CD14-positive monocyte (primary cell): ENCODE data around the gene ARL14EPL. TPM values are rescaled to one million over a fixed set of nuclear protein-coding genes. Genes with fewer than 3 reads are reported as not detected.

Experiments
- DNase-seq, 3 donors: peaks; one replicate each; pipeline ENCODE4 v3.0.0-alpha.2; 2011 to 2022
- H2AFZ ChIP-seq: 2 replicates; pipeline ENCODE4 v1.6.0; 2012; ENCODE audit warnings: mild to moderate bottlenecking, low read depth, low read length, inconsistent platforms; ENCODE audit not compliant: insufficient read depth, poor library complexity, severe bottlenecking
- H3K27ac ChIP-seq, 2 donors: 1 replicate in 1 of 2; 2 replicates in 1 of 2; pipeline ENCODE4 v1.5.1; 2012 to 2013; ENCODE audit warnings: low read length in 2 of 2, control low read depth in 1 of 2, inconsistent platforms in 1 of 2, low read depth in 1 of 2, mild to moderate bottlenecking in 1 of 2
- H3K27me3 ChIP-seq, 2 donors: one replicate each; pipeline versions ENCODE4 v1.6.0 to v1.6.1; 2011 to 2013; ENCODE audit warnings: low read length in 2 of 2; ENCODE audit not compliant: control insufficient read depth in 2 of 2, insufficient read depth in 2 of 2
- H3K36me3 ChIP-seq, 2 donors: replicated peaks in 1 of 2; 1 replicate in 1 of 2; 2 replicates in 1 of 2; pipeline versions ENCODE4 v1.5.1 to v1.6.1; 2012 to 2013; ENCODE audit warnings: low read length in 2 of 2, control low read depth in 1 of 2, inconsistent platforms in 1 of 2, mild to moderate bottlenecking in 1 of 2; ENCODE audit not compliant: insufficient read depth in 2 of 2, control insufficient read depth in 1 of 2
- H3K4me1 ChIP-seq, 2 donors: 1 replicate in 1 of 2; 2 replicates in 1 of 2; pipeline versions ENCODE4 v1.5.1 to v1.6.1; 2012 to 2013; ENCODE audit warnings: low read length in 2 of 2, control low read depth in 1 of 2, inconsistent platforms in 1 of 2, mild to moderate bottlenecking in 1 of 2, moderate library complexity in 1 of 2; ENCODE audit not compliant: insufficient read depth in 2 of 2, control insufficient read depth in 1 of 2
- H3K4me2 ChIP-seq: replicated peaks from 2 replicates; pipeline ENCODE3; 2012; ENCODE audit warnings: low read length, moderate library complexity, mild to moderate bottlenecking; ENCODE audit not compliant: poor library complexity, severe bottlenecking; ENCODE audit errors: extremely low read depth
- H3K4me3 ChIP-seq, 3 experiments: fragments of 200-600 bp in 1 of 3; sonication (generic) in 1 of 3; replicated peaks in 1 of 3; 1 replicate in 2 of 3; 2 replicates in 1 of 3; pipeline ENCODE4 v1.5.1; 2011 to 2013; ENCODE audit warnings: low read length in 3 of 3, mild to moderate bottlenecking in 3 of 3, control low read depth in 2 of 3, low read depth in 2 of 3, inconsistent platforms in 1 of 3, moderate library complexity in 1 of 3
- H3K79me2 ChIP-seq: 2 replicates; pipeline ENCODE4 v1.6.0; 2012; ENCODE audit warnings: mild to moderate bottlenecking, control low read depth, inconsistent platforms, low read length, moderate library complexity; ENCODE audit not compliant: insufficient read depth
- H3K9ac ChIP-seq: 2 replicates; pipeline ENCODE4 v1.6.0; 2017; ENCODE audit warnings: low read length, mild to moderate bottlenecking; ENCODE audit not compliant: insufficient read depth, poor library complexity, severe bottlenecking
- H3K9me3 ChIP-seq, 2 donors: replicated peaks in 1 of 2; 1 replicate in 1 of 2; 2 replicates in 1 of 2; pipeline versions ENCODE4 v1.5.1 to v1.6.1; 2012 to 2013; ENCODE audit warnings: low read length in 2 of 2, control low read depth in 1 of 2; ENCODE audit not compliant: control insufficient read depth in 1 of 2, insufficient read depth in 1 of 2
- H4K20me1 ChIP-seq: 2 replicates; pipeline ENCODE4 v1.6.0; 2012; ENCODE audit warnings: mild to moderate bottlenecking, low read length, control low read depth, moderate library complexity; ENCODE audit not compliant: insufficient read depth
- H3K27ac Mint-ChIP-seq, 7 donors: one replicate each; pipeline ENCODE4 v1.8.0; 2020; ENCODE audit warnings: mild to moderate bottlenecking in 7 of 7, mixed read lengths in 7 of 7, moderate library complexity in 6 of 7, inconsistent platforms in 2 of 7
- H3K27me3 Mint-ChIP-seq, 3 donors: one replicate each; pipeline ENCODE4 v1.8.0; 2021 to 2022; ENCODE audit warnings: low read depth in 3 of 3, mild to moderate bottlenecking in 3 of 3, mixed read lengths in 3 of 3, moderate library complexity in 3 of 3, inconsistent platforms in 1 of 3
- H3K36me3 Mint-ChIP-seq, 2 donors: one replicate each; pipeline ENCODE4 v1.8.0; 2020; ENCODE audit warnings: mixed read lengths in 2 of 2, inconsistent platforms in 1 of 2, mild to moderate bottlenecking in 1 of 2
- H3K4me1 Mint-ChIP-seq: one replicate; pipeline ENCODE4 v1.8.0; 2020; ENCODE audit warnings: mild to moderate bottlenecking, mixed read lengths
- H3K4me3 Mint-ChIP-seq, 2 donors: one replicate each; pipeline ENCODE4 v1.8.0; 2020; ENCODE audit warnings: mild to moderate bottlenecking in 2 of 2, mixed read lengths in 2 of 2, moderate library complexity in 1 of 2
- H3K9me3 Mint-ChIP-seq, 7 donors: one replicate each; pipeline ENCODE4 v1.8.0; 2020 to 2022; ENCODE audit warnings: mixed read lengths in 7 of 7, mild to moderate bottlenecking in 6 of 7, moderate library complexity in 6 of 7, inconsistent platforms in 2 of 7
- CTCF ChIP-seq: fragments of 200-600 bp; IDR thresholded peaks from one replicate; pipeline ENCODE4 v1.8.0; 2022; ENCODE audit warnings: antibody characterized with exemption, mild to moderate bottlenecking
- WGBS: methylation state at CpG from one replicate; pipeline ENCODE4 v1.1.5; 2013; ENCODE audit warnings: missing lambda C conversion rate; ENCODE audit not compliant: insufficient coverage; 5-methylcytosine and 5-hydroxymethylcytosine counted together
- intact Hi-C, 2 donors: fragments of 100-400 bp; cut with micrococcal nuclease; formaldehyde crosslinking; loops; one replicate each; pipeline versions ENCODE4 v1.15.0 to v1.15.1; 2023
- polyA plus RNA-seq, 3 donors: library from polyadenylated mRNA; depleted of rRNA in 1 of 3; unstranded in 2 of 3; stranded (reverse) in 1 of 3; fragments of 300-500 nt in 2 of 3; fragments of >200 nt in 1 of 3; fragmentation: Illumina TruSeq in 2 of 3; gene quantifications; 1 replicate in 2 of 3; 2 replicates in 1 of 3; pipeline ENCODE4 v1.2.3, GENCODE V29; 2012 to 2021

Gene ARL14EPL
- polyA plus RNA-seq, 3 donors, result 0.11 TPM; not detected in 2

DNA sequence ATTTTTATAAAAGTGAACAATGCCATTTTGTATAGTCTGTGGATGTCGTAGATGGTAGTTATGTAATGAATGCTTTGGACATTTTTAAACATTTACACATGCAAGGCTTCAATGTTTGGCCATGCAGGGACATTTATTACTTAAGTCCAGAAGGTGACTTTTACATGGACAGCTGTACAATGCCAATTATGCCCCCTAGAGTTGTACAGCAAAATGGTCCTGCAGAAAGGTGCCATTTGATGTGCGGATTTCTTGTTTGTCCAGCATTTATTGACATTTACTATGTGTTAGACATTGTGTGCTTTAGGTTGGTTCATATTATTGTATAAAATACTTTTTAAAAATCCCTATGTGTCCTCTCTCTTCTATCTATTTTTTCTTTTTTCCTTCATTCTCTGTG is 30.1 kb downstream of the ARL14EPL start:
- H3K79me2 ChIP-seq, result no peaks in the 10 kb centered on the region
- no peak overlapping the region for H3K27ac ChIP-seq
- no peaks in the 10 kb centered on the region for H3K36me3 ChIP-seq
- TF ChIP-seq CTCF, result no peak
- H3K27me3 Mint-ChIP-seq, result peaks cover 0 to 8% (median 3%) of the 10 kb centered on the region in 3 donors
- peaks cover 3% of the 10 kb centered on the region for H3K4me1 Mint-ChIP-seq
- H3K4me2 ChIP-seq, result no peak overlapping the region
- H3K27ac Mint-ChIP-seq, result no peak overlapping the region
- no peaks in the 10 kb centered on the region for H3K4me1 ChIP-seq
- no peak overlapping the region for H3K4me3 ChIP-seq
- intact Hi-C loops, result no loop called here
- H3K4me3 Mint-ChIP-seq, result no peak overlapping the region
- H3K27me3 ChIP-seq, result no peaks in the 10 kb centered on the region
- no CpG with 5 or more reads among the region's 2 CpGs for WGBS
- no peak overlapping the region for H3K9ac ChIP-seq
- no peak for DNase-seq
- no peaks in the 10 kb centered on the region for H3K36me3 Mint-ChIP-seq
- H3K9me3 ChIP-seq, result no peaks in the 10 kb centered on the region
- no peaks in the 10 kb centered on the region for H4K20me1 ChIP-seq
- H3K9me3 Mint-ChIP-seq, result no peaks in the 10 kb centered on the region
- no peak overlapping the region for H2AFZ ChIP-seq

DNA sequence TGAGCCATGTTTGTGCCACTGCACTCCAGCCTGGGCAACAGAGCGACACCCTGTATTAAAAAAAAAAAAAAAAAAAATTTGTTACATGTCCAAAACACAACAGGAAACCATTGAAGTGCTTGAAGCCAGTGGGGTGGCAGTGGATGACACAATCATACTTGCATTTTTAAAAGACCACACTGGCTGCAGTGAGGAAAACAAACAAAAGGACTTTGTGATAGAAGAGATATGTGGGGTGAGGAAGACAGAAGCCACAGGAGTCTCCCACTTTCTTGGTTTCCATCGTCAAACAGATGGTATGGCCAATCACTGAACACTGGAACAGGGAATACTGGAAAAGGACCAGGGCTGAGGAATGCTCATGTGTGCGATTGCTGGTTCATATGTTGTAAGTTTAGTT is 31.7 kb downstream of the ARL14EPL start:
- no peaks in the 10 kb centered on the region for H3K9me3 Mint-ChIP-seq
- intact Hi-C loops, result no loop called here

More for the DNA sequence above, 31.7 kb downstream of the ARL14EPL start:
- H3K4me2 ChIP-seq, result no peak overlapping the region
- H2AFZ ChIP-seq, result no peak overlapping the region
- no peaks in the 10 kb centered on the region for H3K79me2 ChIP-seq
- H3K4me3 ChIP-seq, result no peak overlapping the region
- Mint-ChIP-seq H3K36me3 (no peaks in the 10 kb centered on the region), H3K4me3 (peak overlapping the region in 1 of 2 donors; percentile 5), H3K4me1 (no peaks in the 10 kb centered on the region), H3K27ac (no peak overlapping the region), H3K27me3 (peaks cover 0 to 8% (median 5%) of the 10 kb centered on the region in 3 donors)
- no peak for TF ChIP-seq CTCF
- no peaks in the 10 kb centered on the region for H4K20me1 ChIP-seq
- H3K9ac ChIP-seq, result no peak overlapping the region
- no peaks in the 10 kb centered on the region for H3K9me3 ChIP-seq
- 70% methylated on average over 1 of the region's 3 CpGs for WGBS
- DNase-seq, result no peak
- no peaks in the 10 kb centered on the region for H3K4me1 ChIP-seq
- no peak overlapping the region for H3K27ac ChIP-seq
- no peaks in the 10 kb centered on the region for H3K36me3 ChIP-seq
- H3K27me3 ChIP-seq, result no peaks in the 10 kb centered on the region
